Right lobe of liver (tissue), 4 donors: ENCODE results near the gene PIAS4.

Source experiments
- CTCF ChIP-seq, 4 donors: fragments of 200-600 bp in 3 of 4; fragments of 450-650 bp in 1 of 4; IDR thresholded peaks; one replicate each; pipeline versions ENCODE4 v1.5.1 to v1.8.0; 2016 to 2022; ENCODE audit warnings: antibody characterized with exemption in 4 of 4, mild to moderate bottlenecking in 2 of 4
- POLR2A ChIP-seq: fragments of 450-650 bp; IDR thresholded peaks from one replicate; pipeline ENCODE4 v1.6.1; 2017; ENCODE audit warnings: antibody characterized with exemption, mild to moderate bottlenecking
- donor health status: DM: no; HTN: no; CAD: no.
- donor health status: DM: no; HTN: no; CAD: no.
- donor health status: DM: no; HTN: yes; CAD: no.

- TF ChIP-seq CTCF (IDR thresholded peaks at IDR 0.05) (no peak), POLR2A (no peak)
These were observed 29.9 kb downstream of the PIAS4 start for GRCh38 chr19:4037301-4037949.
